Large intestine (tissue), 3 donors: ENCODE data around the gene ANOS1. TPM values are rescaled to one million over a fixed set of nuclear protein-coding genes. Genes with fewer than 3 reads are reported as not detected.

Source experiments
- DNase-seq, 2 donors: peaks; one replicate each; pipeline versions ENCODE4 v3.0.0 to v3.0.0-alpha.2; 2013
- H3K27ac ChIP-seq: one replicate; pipeline ENCODE4 v1.5.1; 2013; ENCODE audit warnings: low read length
- H3K27me3 ChIP-seq: 2 replicates; pipeline ENCODE4 v1.6.1; 2013; ENCODE audit warnings: low read length; ENCODE audit not compliant: control insufficient read depth, insufficient read depth
- H3K36me3 ChIP-seq: 2 replicates; pipeline ENCODE4 v1.6.1; 2013; ENCODE audit warnings: low read length; ENCODE audit not compliant: control insufficient read depth, insufficient read depth
- H3K4me1 ChIP-seq: one replicate; pipeline ENCODE4 v1.6.1; 2013; ENCODE audit warnings: low read length; ENCODE audit not compliant: control insufficient read depth, insufficient read depth
- H3K4me3 ChIP-seq: one replicate; pipeline ENCODE4 v1.5.1; 2013; ENCODE audit warnings: low read length
- H3K9me3 ChIP-seq: one replicate; pipeline ENCODE4 v1.6.1; 2013; ENCODE audit warnings: mild to moderate bottlenecking, low read depth, low read length, moderate library complexity; ENCODE audit not compliant: control insufficient read depth
- WGBS: methylation state at CpG from one replicate; pipeline ENCODE4 v1.1.5; 2013; ENCODE audit warnings: low lambda C conversion rate; ENCODE audit not compliant: insufficient coverage; 5-methylcytosine and 5-hydroxymethylcytosine counted together
- polyA plus RNA-seq: library from polyadenylated mRNA; unstranded; fragments of 120-200 nt; gene quantifications from one replicate; pipeline ENCODE4 v1.2.1, GENCODE V29; 2013

Gene ANOS1
- polyA plus RNA-seq, 1 donor: 5.9 TPM

DNA sequence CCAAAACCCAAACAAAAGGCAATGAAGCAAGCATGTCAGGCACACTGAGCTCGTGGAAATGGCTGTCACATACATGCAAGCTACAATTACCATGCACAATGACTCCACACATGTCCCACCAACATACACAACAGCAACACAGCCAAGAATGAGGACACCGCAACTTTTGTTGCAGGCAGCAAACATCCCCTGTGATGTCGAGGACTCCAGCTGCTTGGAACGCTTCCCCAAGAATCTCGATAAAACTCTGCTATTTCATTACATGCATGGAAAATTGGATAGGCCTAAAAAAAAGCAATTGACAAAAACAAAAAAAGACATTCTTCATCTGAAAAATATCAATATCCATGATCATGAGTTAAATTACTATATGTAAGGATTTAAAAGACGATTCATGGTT is 11.8 kb downstream of the ANOS1 start:
- H3K9me3 ChIP-seq: no peaks in the 10 kb centered on the region
- no peaks in the 10 kb centered on the region for H3K27me3 ChIP-seq
- WGBS: no CpG with 5 or more reads among the region's 6 CpGs
- no peaks in the 10 kb centered on the region for H3K36me3 ChIP-seq
- no peak for DNase-seq
- no peak overlapping the region for H3K27ac ChIP-seq
- H3K4me1 ChIP-seq: no peaks in the 10 kb centered on the region
- H3K4me3 ChIP-seq: no peak overlapping the region

DNA sequence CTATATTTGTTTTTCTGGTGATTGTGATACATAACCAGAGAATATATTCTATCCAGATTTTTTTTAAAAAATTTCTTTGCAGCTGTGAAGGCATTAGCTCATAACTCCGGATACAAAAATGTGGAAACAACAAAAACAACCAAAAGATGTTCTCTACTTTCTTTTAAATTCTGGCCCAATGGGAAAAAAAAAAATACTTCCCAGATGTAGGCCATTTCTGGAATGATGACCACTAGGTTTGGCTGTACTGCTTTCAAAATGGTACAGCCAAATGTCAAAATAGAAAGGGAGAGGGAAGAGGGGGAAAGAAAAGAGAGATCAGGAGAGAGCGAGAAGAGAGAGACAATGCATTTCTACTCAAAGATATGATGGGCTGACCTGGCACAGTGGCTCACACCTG is 14.6 kb downstream of the ANOS1 start:
- H3K4me1 ChIP-seq: no peaks in the 10 kb centered on the region
- no peaks in the 10 kb centered on the region for H3K27me3 ChIP-seq
- no peak overlapping the region for H3K27ac ChIP-seq
- no peak overlapping the region for H3K4me3 ChIP-seq
- DNase-seq: no peak
- no CpG with 5 or more reads among the region's 2 CpGs for WGBS
- no peaks in the 10 kb centered on the region for H3K9me3 ChIP-seq
- H3K36me3 ChIP-seq: no peaks in the 10 kb centered on the region

DNA sequence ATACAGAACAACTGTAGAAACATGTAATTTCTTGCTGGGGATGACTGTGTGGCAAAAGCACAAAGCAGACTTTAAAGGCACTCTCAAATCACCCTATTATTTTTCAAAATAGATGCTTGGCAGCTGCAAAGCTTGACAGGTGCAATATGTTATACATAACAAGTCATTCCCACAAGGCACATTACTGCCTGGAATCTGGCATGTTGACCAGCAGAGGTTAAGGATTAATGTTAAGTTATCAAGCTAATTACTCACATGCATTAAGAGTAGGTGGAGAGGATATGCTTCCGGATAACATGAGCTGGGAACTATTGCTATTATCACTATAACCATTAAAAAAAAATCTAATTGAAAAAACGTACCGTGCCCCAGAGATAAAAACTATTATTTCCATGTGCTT is 17.8 kb downstream of the ANOS1 start:
- H3K4me3 ChIP-seq: no peak overlapping the region
- no peaks in the 10 kb centered on the region for H3K4me1 ChIP-seq
- no peaks in the 10 kb centered on the region for H3K36me3 ChIP-seq
- no peaks in the 10 kb centered on the region for H3K9me3 ChIP-seq
- no peaks in the 10 kb centered on the region for H3K27me3 ChIP-seq
- WGBS: no CpG with 5 or more reads among the region's 3 CpGs
- DNase-seq: no peak
- H3K27ac ChIP-seq: no peak overlapping the region

GRCh38 chrX:8711401-8711800 is 20.5 kb downstream of the ANOS1 start:
- WGBS: no CpG with 5 or more reads among the region's 2 CpGs
- Histone ChIP-seq H3K9me3 (no peaks in the 10 kb centered on the region), H3K27me3 (no peaks in the 10 kb centered on the region)

DNA sequence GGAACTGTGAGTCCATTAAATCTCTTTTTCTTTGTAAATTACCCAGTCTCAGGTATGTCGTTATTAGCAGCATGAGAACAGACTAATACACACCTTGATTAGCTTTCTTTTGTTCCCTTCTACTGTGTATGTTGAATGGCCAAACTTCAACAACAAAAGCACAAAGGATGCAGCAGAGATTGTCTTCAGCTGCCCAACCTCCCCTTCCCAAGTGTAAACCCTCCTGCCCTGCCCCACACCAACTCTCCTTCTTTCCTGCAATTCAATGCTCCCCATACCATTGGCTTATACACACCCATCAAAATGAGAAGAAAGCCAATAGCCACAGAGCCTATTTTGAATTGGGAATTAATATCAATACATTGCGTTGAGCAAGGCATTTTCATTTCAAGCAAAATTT is 27.8 kb downstream of the ANOS1 start:
- Histone ChIP-seq H3K27ac (no peak overlapping the region), H3K36me3 (no peaks in the 10 kb centered on the region), H3K27me3 (no peaks in the 10 kb centered on the region), H3K9me3 (no peaks in the 10 kb centered on the region), H3K4me3 (no peak overlapping the region), H3K4me1 (no peaks in the 10 kb centered on the region)
- DNase-seq: no peak
- no CpG with 5 or more reads among the region's 2 CpGs for WGBS

More at GRCh38 chrX:8711401-8711800, 20.5 kb downstream of the ANOS1 start:
- Histone ChIP-seq H3K27ac (no peak overlapping the region), H3K36me3 (no peaks in the 10 kb centered on the region), H3K4me3 (no peak overlapping the region), H3K4me1 (no peaks in the 10 kb centered on the region)
- DNase-seq: no peak

GRCh38 chrX:8692871-8693270 is 39.1 kb downstream of the ANOS1 start:
- H3K9me3 ChIP-seq: no peaks in the 10 kb centered on the region
- H3K27me3 ChIP-seq: no peaks in the 10 kb centered on the region
- H3K36me3 ChIP-seq: no peaks in the 10 kb centered on the region
- H3K4me3 ChIP-seq: no peak overlapping the region
- no peak overlapping the region for H3K27ac ChIP-seq
- no CpG with 5 or more reads among the region's 1 CpG for WGBS
- H3K4me1 ChIP-seq: no peaks in the 10 kb centered on the region
- DNase-seq: no peak

DNA sequence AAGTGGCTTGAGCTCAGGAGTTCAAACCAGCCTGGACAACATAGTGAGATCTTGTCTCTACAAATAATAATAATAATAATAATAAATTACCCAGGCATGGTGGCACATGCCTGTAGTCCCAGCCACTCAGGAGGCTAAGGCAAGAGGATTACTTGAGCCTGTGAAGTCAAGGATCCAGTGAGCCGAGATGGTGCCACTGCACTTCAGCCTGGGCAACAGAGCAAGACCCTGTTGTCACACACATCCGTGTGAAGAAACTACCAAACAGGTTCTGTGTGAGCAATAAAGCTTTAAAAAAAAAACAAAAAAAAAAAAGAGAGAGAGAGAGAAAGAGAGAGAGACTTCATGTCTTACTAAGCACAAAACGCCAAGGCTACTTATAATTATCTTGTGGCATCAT is 42.5 kb downstream of the ANOS1 start:
- Histone ChIP-seq H3K9me3 (no peaks in the 10 kb centered on the region), H3K27ac (no peak overlapping the region), H3K4me1 (no peaks in the 10 kb centered on the region), H3K27me3 (no peaks in the 10 kb centered on the region), H3K36me3 (no peaks in the 10 kb centered on the region), H3K4me3 (no peak overlapping the region)
- 80% methylated on average over 1 of the region's 3 CpGs for WGBS
- DNase-seq: no peak

DNA sequence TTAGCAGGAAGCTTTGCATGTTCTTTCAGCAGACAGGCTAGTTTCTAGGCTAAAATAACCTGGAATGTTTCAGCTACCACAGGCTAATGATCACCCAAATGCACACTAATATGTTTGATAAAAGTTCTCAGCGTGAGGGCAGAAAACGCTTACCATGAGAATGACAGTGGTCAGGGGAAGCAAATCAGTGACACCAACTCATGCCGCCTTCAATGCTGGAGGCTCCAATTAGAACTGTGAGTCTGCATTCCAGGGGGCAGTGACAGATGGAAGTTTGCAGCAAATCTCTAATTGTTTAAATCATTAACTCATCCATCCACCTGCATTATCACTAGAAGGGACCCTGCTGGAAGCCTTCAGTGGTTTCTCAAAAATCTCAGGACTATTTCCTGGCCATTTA is 43.2 kb downstream of the ANOS1 start:
- no peaks in the 10 kb centered on the region for H3K27me3 ChIP-seq
- no peaks in the 10 kb centered on the region for H3K36me3 ChIP-seq
- no peak overlapping the region for H3K27ac ChIP-seq
- H3K4me3 ChIP-seq: no peak overlapping the region
- no peaks in the 10 kb centered on the region for H3K4me1 ChIP-seq
- no peak for DNase-seq
- no peaks in the 10 kb centered on the region for H3K9me3 ChIP-seq
- no CpG with 5 or more reads among the region's 3 CpGs for WGBS

- Histone ChIP-seq H3K27me3 (no peaks in the 10 kb centered on the region), H3K27ac (no peak overlapping the region), H3K4me1 (no peaks in the 10 kb centered on the region), H3K9me3 (no peaks in the 10 kb centered on the region), H3K4me3 (no peak overlapping the region), H3K36me3 (no peaks in the 10 kb centered on the region)
- DNase-seq: no peak
- WGBS: no CpG with 5 or more reads among the region's 16 CpGs
Measured at GRCh38 chrX:8684201-8684965, 47.6 kb downstream of the ANOS1 start.

DNA sequence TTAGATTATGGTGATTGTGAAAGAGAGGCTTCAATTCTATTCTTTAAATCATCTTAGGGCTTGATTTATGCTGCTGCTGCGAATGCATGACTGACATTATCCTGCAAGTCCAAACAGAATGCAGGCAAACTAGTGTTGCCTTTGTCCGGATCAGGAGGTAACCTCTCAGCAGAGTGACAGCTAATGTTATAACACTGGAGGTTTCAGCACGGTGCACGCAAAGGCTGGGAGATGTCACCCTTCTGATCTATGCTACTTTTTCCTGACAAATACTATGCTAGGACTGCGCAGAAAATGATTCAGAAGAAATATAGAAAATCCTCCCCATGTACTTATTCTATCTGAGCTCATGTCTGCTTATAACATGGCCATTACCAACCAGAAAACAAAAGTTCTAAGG is 48.2 kb downstream of the ANOS1 start:
- WGBS: no CpG with 5 or more reads among the region's 5 CpGs
- Histone ChIP-seq H3K4me1 (no peaks in the 10 kb centered on the region), H3K4me3 (no peak overlapping the region), H3K27me3 (no peaks in the 10 kb centered on the region), H3K36me3 (no peaks in the 10 kb centered on the region), H3K9me3 (no peaks in the 10 kb centered on the region), H3K27ac (no peak overlapping the region)
- DNase-seq: no peak

GRCh38 chrX:8679550-8679949 is 52.4 kb downstream of the ANOS1 start:
- no peaks in the 10 kb centered on the region for H3K9me3 ChIP-seq
- 100% methylated on average over 1 of the region's 7 CpGs for WGBS
- no peak for DNase-seq
- H3K27ac ChIP-seq: no peak overlapping the region
- no peaks in the 10 kb centered on the region for H3K36me3 ChIP-seq
- H3K27me3 ChIP-seq: no peaks in the 10 kb centered on the region
- no peaks in the 10 kb centered on the region for H3K4me1 ChIP-seq
- H3K4me3 ChIP-seq: no peak overlapping the region
